HFFc6 (cell line): ENCODE results near the gene EFNA1. TPM values are rescaled to one million over a fixed set of nuclear protein-coding genes. Genes with fewer than 3 reads are reported as not detected.

ENCODE experiments used
- DNase-seq: peaks from one replicate; pipeline ENCODE4 v3.0.0-alpha.2; 2018
- H3K27ac Mint-ChIP-seq: 2 replicates; pipeline ENCODE4 v1.8.0; 2020; ENCODE audit warnings: mild to moderate bottlenecking, mixed read lengths
- H3K27me3 Mint-ChIP-seq: 2 replicates; pipeline ENCODE4 v1.8.0; 2021; ENCODE audit warnings: mild to moderate bottlenecking, moderate library complexity, mixed read lengths; ENCODE audit not compliant: insufficient read depth
- H3K36me3 Mint-ChIP-seq: 2 replicates; pipeline ENCODE4 v1.8.0; 2021; ENCODE audit warnings: low read depth, mixed read lengths
- H3K4me1 Mint-ChIP-seq: 2 replicates; pipeline ENCODE4 v1.8.0; 2020; ENCODE audit warnings: low read depth, mixed read lengths
- H3K4me3 Mint-ChIP-seq: 2 replicates; pipeline ENCODE4 v1.8.0; 2020; ENCODE audit warnings: mild to moderate bottlenecking, moderate library complexity, mixed read lengths
- H3K9me3 Mint-ChIP-seq: 2 replicates; pipeline ENCODE4 v1.8.0; 2020; ENCODE audit warnings: mild to moderate bottlenecking, mixed read lengths
- total RNA-seq, 6 experiments: library from RNA; stranded (reverse); fragmentation: NEBNext Ultra II Directional; extraction: Animal tissue kit (Norgen Biotek cat#: 25700); gene quantifications; 2 replicates in 1 of 6; 3 replicates in 5 of 6; pipeline ENCODE4 v1.2.3, GENCODE V29; 2021
- TF ChIP-seq, protein P1 (sequence below): fragments of 200-600 bp; sonication (generic); IDR thresholded peaks from 2 replicates; pipeline ENCODE4 v1.5.0; 2021; ENCODE audit warnings: antibody characterized with exemption, mild to moderate bottlenecking

Gene EFNA1
- total RNA-seq, 6 experiments from 2014 or later, result 0.19 TPM; not detected in 5

DNA sequence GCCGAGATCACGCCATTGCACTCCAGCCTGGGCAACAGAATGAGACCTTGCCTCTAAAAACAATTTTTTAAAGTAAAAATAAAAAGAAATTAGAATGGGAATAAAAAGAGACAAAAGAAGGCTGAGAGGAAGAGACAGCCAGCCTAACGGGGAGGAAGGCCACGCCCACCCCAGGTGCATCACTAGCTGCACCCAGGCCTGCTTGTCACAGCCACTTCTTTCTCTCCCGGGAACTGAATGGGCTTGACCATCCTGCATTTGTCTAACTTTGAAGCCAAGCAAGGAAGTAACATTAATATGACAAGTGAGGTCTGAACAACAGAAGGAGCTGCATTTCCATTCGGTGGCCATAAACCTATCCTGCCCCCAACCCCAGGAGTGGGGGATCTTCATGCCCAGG is 20.8 kb upstream of the EFNA1 start:
- H3K4me3 Mint-ChIP-seq, result no peak overlapping the region
- H3K27me3 Mint-ChIP-seq, result peaks cover 57% of the 10 kb centered on the region
- H3K4me1 Mint-ChIP-seq, result no peaks in the 10 kb centered on the region
- H3K9me3 Mint-ChIP-seq, result no peaks in the 10 kb centered on the region
- TF ChIP-seq, protein P1, sequence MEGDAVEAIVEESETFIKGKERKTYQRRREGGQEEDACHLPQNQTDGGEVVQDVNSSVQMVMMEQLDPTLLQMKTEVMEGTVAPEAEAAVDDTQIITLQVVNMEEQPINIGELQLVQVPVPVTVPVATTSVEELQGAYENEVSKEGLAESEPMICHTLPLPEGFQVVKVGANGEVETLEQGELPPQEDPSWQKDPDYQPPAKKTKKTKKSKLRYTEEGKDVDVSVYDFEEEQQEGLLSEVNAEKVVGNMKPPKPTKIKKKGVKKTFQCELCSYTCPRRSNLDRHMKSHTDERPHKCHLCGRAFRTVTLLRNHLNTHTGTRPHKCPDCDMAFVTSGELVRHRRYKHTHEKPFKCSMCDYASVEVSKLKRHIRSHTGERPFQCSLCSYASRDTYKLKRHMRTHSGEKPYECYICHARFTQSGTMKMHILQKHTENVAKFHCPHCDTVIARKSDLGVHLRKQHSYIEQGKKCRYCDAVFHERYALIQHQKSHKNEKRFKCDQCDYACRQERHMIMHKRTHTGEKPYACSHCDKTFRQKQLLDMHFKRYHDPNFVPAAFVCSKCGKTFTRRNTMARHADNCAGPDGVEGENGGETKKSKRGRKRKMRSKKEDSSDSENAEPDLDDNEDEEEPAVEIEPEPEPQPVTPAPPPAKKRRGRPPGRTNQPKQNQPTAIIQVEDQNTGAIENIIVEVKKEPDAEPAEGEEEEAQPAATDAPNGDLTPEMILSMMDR, result no peak
- H3K36me3 Mint-ChIP-seq, result no peaks in the 10 kb centered on the region
- no peak overlapping the region for H3K27ac Mint-ChIP-seq
- DNase-seq, result no peak

DNA sequence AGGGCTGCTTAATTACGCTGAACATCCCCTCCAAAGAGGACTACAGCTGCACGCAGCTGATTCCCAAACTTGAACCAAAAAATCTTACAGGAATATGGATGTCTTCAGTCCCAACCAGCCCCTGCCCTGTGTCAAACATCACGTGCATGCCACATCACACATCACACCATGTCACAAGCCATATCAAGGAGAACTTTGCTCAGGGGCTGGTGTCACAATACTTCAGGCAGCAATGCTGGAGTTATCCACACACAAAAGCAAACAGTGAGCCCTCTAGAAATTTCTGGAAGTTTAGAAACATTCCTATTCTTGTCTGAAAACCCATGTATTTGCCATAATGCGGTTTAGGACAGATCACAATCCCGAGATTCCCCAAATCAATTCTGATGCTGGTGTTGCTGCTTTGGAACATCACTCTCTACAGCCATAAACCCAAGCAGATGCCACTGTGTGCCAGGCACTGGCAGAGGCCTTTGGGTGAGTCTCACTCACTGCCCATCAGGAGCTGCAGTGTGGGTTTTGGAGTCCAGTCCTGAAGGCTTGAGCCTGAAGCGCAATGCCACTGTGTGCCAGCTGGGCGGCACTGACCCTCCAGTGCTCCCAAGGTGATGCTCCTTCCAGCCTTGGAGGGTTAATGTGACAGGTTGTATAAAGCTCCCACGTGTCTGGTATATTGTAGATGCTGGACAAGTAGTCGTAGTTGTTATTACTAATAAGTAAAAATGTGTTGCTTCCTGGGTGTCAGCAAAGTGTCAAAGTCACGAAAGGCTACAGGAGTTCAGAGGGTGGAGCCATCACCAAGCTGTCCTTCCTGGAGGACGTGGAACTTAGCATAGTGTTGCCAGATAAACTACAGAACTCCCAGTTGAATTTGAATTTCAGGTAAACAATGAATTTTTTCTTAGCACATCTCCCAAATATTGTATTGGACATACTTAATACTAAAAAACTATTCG is 20.1 kb upstream of the EFNA1 start:
- H3K4me1 Mint-ChIP-seq, result no peaks in the 10 kb centered on the region
- no peaks in the 10 kb centered on the region for H3K36me3 Mint-ChIP-seq
- H3K27me3 Mint-ChIP-seq, result peaks cover 57% of the 10 kb centered on the region
- TF ChIP-seq, protein P1, result no peak
- no peak for DNase-seq
- H3K9me3 Mint-ChIP-seq, result no peaks in the 10 kb centered on the region
- H3K27ac Mint-ChIP-seq, result no peak overlapping the region
- no peak overlapping the region for H3K4me3 Mint-ChIP-seq

DNA sequence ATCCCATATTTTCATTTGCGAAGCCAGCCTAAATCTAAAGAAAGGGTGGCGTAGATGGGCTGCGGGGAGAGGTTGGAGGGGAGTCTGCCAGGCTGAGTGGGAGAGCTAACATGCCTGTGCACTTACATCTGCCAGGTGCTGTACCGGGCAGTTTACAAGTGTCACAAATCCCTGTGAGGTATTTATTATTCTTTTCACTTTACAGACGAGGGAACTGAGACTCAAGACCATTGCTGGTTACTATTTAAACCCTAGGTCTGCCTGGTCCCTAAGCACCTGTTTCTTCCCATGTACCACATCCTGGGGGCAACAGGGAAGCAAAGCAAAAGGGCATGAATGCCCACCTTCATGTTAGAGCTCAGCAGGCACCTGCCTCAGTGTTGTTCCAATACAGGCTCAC is 19.4 kb upstream of the EFNA1 start:
- Mint-ChIP-seq H3K27me3 (peaks cover 59% of the 10 kb centered on the region), H3K9me3 (no peaks in the 10 kb centered on the region), H3K36me3 (no peaks in the 10 kb centered on the region), H3K4me3 (no peak overlapping the region), H3K4me1 (no peaks in the 10 kb centered on the region), H3K27ac (no peak overlapping the region)
- DNase-seq, result no peak
- TF ChIP-seq, protein P1, result no peak

DNA sequence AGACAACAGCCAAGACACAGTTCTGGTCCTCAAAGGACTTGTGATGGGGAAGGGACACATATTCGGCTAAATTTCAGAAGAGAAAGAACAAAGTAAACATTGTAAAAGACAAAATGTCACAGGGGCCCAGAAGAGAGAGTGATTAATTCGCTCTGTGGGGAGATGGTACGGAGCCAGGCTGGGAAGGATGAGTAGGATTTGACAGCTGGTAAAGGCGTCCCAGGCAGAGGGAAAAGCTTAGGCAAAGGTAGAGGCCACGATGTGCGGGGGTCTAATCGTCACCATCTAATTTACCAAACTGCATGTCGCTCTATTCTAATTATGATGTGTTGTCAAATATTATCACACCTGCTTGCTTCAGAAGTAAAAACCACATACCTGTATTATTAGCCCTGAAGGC is 17.3 kb upstream of the EFNA1 start:
- TF ChIP-seq, protein P1, result no peak
- Mint-ChIP-seq H3K9me3 (no peaks in the 10 kb centered on the region), H3K27me3 (peaks cover 50% of the 10 kb centered on the region), H3K4me3 (no peak overlapping the region), H3K27ac (no peak overlapping the region), H3K4me1 (no peaks in the 10 kb centered on the region), H3K36me3 (no peaks in the 10 kb centered on the region)
- no peak for DNase-seq

DNA sequence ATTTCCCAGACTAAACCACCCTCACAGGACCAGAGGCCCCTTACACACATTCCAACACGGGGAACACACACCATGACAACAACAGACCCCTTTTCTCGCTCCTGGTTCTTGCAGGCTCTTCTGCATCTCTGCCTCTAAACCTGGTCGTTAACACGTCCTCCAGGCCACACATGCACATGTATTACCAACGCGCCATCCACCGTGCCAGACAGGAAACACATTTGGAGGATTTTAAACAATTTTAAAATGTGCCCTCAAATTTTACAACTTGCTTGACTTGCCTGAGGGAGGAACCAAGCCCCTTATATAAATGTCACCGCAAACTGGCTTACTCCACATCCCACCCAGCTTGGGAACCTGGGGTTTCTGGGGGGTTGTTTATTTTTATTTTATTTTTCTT is 16.9 kb upstream of the EFNA1 start:
- no peak overlapping the region for H3K4me3 Mint-ChIP-seq
- H3K27me3 Mint-ChIP-seq, result peaks cover 45% of the 10 kb centered on the region
- DNase-seq, result no peak
- no peaks in the 10 kb centered on the region for H3K9me3 Mint-ChIP-seq
- no peaks in the 10 kb centered on the region for H3K36me3 Mint-ChIP-seq
- H3K27ac Mint-ChIP-seq, result no peak overlapping the region
- TF ChIP-seq, protein P1, result no peak
- no peaks in the 10 kb centered on the region for H3K4me1 Mint-ChIP-seq
